Urinary bladder (tissue), 4 donors: ENCODE results near the gene PLPP1. TPM values are rescaled to one million over a fixed set of nuclear protein-coding genes. Genes with fewer than 3 reads are reported as not detected.

Source experiments
- DNase-seq: peaks from one replicate; pipeline ENCODE4 v3.0.0-alpha.2; 2015; ENCODE audit errors: extremely low spot score
- H3K27ac ChIP-seq: one replicate; pipeline ENCODE4 v1.5.1; 2013; ENCODE audit warnings: low read depth, mild to moderate bottlenecking, moderate library complexity
- H3K36me3 ChIP-seq: one replicate; pipeline ENCODE4 v1.6.1; 2013; ENCODE audit warnings: mild to moderate bottlenecking, moderate library complexity; ENCODE audit not compliant: insufficient read depth
- H3K4me1 ChIP-seq: one replicate; pipeline ENCODE4 v1.6.1; 2013; ENCODE audit warnings: mild to moderate bottlenecking, moderate library complexity; ENCODE audit not compliant: insufficient read depth
- H3K4me3 ChIP-seq: one replicate; pipeline ENCODE4 v1.5.1; 2013; ENCODE audit warnings: low read depth, low read length
- WGBS: extraction: QIAGEN DNeasy Blood & Tissue Kit; methylation state at CpG from one replicate; pipeline ENCODE4 v1.1.7; 2013; 5-methylcytosine and 5-hydroxymethylcytosine counted together
- polyA plus RNA-seq: library from polyadenylated mRNA; stranded (reverse); fragments of 200-250 nt; gene quantifications from one replicate; pipeline ENCODE4 v1.2.3, GENCODE V29; 2013
- total RNA-seq: library from RNA; depleted of rRNA; stranded (reverse); fragments of >200 nt; gene quantifications from one replicate; pipeline ENCODE4 v1.2.3, GENCODE V29; 2014
- donor health status: healthy with polysubstance abuse.
- donor health status: healthy.

PLPP1 gene
- total and polyA plus RNA-seq, 2 donors = 146 to 275 TPM

GRCh38 chr5:55471468-55471867, 63.3 kb downstream of the PLPP1 start:
- WGBS = 72% methylated on average over 1 of the region's 1 CpG
- H3K36me3 ChIP-seq = no peaks in the 10 kb centered on the region
- no peak for DNase-seq
- no peaks in the 10 kb centered on the region for H3K4me1 ChIP-seq
- H3K4me3 ChIP-seq = no peak overlapping the region
- H3K27ac ChIP-seq = no peak overlapping the region

DNA sequence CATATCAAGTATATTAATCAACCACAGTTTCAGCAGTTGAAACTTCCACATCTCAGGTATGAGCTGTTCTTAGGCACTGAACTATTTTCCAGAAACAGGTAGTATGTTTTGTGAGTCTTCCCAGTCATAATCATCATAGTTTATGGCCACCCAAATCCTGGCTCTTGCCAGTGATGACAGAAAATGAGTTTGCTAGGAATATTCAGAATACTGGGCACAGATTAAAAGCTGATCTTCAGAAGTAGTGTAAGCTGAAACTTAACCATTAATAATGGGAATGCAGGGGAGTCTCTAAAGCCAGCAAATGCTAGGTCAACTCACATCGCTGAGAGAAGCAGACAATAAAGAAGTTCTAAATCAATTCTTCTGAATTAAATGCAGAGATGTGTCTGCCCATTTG, 64.5 kb downstream of the PLPP1 start:
- DNase-seq = no peak
- Histone ChIP-seq H3K4me3 (no peak overlapping the region), H3K36me3 (no peaks in the 10 kb centered on the region), H3K27ac (no peak overlapping the region), H3K4me1 (no peaks in the 10 kb centered on the region)
- WGBS = 97% methylated on average over 1 of the region's 1 CpG

- no peak overlapping the region for H3K4me3 ChIP-seq
- DNase-seq = no peak
- no peaks in the 10 kb centered on the region for H3K36me3 ChIP-seq
- no peak overlapping the region for H3K27ac ChIP-seq
- no peaks in the 10 kb centered on the region for H3K4me1 ChIP-seq
Observed at GRCh38 chr5:55469839-55470238, 64.9 kb downstream of the PLPP1 start.

DNA sequence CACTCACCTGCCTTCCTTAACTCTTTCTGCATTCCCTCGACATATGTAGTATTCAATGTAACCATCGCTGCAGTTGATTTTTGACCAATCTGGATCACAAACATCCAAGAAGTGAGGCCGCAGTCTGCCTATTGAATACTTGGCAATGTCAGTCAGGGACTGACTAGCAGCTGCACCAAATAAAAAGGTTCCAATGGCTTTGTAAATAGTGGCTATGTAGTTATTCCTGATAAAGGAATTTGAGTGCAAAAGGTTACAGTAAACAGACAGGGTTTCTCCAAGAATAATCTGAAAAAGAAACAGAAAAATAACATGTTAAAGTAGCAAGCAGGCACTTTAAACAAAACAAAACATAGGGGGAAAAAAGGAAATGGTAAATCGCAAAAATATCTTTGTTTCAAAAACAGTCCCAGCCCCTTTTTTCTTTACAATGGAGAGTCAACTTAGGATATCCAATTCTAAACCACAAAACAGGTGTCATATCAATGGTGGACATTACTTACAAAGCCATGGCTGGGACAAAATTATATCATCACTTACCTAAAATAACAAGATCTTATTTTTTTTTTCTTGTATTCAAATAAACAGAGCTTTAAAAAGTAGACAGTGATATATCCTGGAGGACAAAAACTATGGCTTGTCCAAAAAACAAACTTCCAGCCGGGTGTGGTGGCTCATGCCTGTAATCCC, 66.8 kb downstream of the PLPP1 start:
- DNase-seq = no peak
- Histone ChIP-seq H3K4me3 (no peak overlapping the region), H3K27ac (no peak overlapping the region), H3K36me3 (peaks cover 1% of the 10 kb centered on the region), H3K4me1 (no peaks in the 10 kb centered on the region)
- WGBS = 51% methylated on average over 5 of the region's 5 CpGs

GRCh38 chr5:55463613-55464012, 71.2 kb downstream of the PLPP1 start:
- peaks cover 4% of the 10 kb centered on the region for H3K36me3 ChIP-seq
- no peaks in the 10 kb centered on the region for H3K4me1 ChIP-seq
- 96% methylated on average over 3 of the region's 3 CpGs for WGBS
- H3K4me3 ChIP-seq = no peak overlapping the region
- H3K27ac ChIP-seq = no peak overlapping the region
- DNase-seq = no peak

DNA sequence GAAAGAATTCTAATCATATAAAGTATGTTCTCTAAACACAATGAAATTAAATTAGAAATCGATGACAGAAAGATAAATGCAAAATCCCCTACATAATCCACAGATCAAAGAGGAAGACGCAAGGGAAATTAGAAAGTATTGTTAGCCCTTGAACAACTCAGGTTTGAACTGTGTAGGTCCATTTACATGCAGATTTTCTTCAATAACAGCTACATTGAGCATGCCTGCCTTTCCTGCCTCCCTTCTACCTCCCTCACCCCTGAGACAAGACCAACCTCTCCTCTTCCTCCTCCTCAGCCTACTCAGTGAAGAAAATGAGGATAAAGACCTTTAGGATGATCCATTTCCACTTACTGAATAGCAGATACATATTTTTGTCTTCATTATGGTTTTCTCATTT, 75.2 kb downstream of the PLPP1 start:
- H3K4me3 ChIP-seq = no peak overlapping the region
- H3K36me3 ChIP-seq = peaks cover 4% of the 10 kb centered on the region
- H3K27ac ChIP-seq = no peak overlapping the region
- no peaks in the 10 kb centered on the region for H3K4me1 ChIP-seq
- WGBS = 62% methylated on average over 2 of the region's 2 CpGs
- no peak for DNase-seq

DNA sequence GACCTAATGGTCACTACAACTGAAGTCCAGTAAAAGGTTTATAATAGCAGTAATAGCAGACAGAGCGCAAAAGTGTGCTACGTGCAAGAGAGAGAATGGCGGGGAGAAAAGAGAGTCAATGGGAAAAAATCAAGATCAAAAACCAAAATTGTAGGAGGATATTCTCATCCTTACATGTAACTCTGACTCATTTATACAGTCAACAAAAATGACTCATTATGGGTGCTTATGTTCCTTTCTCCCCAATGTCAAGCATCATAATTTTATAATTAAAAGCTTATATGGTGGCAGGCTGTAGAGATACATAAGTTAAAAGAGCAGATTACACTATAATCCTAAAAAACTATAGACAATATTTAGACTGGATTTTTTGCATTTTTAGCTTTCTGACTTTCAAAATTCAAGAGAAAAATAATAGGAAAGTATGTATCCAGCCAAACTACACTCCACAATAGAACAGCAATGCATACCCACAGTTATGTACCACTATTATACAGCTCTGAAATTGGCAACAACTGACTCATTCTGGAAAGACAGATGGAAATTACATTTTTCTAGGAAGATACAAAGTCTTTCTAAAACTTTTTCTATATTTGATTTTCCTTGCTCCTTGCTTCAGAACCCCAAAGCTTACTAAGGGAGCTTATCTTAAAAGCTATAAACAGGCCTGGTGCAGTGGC, 78.4 kb downstream of the PLPP1 start:
- DNase-seq = no peak
- H3K27ac ChIP-seq = no peak overlapping the region
- H3K4me1 ChIP-seq = no peaks in the 10 kb centered on the region
- 93% methylated on average over 3 of the region's 3 CpGs for WGBS
- peaks cover 2% of the 10 kb centered on the region for H3K36me3 ChIP-seq
- H3K4me3 ChIP-seq = no peak overlapping the region

DNA sequence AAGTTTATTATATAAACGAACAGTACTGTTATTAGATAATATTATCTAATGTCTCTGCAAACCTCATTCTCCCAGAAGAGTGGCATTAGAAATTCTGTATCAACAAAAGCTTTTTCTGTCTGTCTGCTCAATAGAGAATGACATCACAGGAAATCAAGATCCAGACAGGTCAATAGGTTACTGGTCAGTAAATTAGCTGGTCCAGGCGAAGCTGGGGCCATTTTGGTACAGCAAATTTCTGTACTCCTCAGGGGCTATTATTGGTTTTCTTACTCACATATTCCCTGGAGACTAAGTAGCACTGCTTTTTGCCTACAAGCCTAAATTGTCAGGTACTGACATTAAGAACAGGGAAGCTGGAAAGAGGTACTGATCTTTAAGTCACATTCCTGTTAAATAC, 80.5 kb downstream of the PLPP1 start:
- H3K4me1 ChIP-seq = no peaks in the 10 kb centered on the region
- no peak overlapping the region for H3K27ac ChIP-seq
- 63% methylated on average over 2 of the region's 2 CpGs for WGBS
- H3K36me3 ChIP-seq = peaks cover 2% of the 10 kb centered on the region
- H3K4me3 ChIP-seq = no peak overlapping the region
- no peak for DNase-seq

DNA sequence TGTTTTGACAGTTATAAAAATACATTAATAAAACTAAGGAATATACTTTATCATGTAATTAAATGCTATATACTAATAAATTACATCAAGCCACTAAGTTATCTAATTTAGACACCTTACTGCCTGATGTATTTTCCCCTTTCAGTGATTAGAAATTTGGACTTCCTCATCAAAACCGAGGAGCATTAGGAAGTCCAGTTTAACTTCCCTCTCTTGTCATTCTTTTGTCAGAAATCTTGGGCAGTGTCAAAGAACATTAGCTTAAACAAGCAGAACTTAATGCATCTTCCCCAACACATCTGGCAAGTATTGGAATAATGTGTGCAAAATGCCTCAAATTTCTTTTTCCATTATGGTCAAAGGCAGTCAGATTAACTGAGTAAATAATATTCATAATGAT, 81.6 kb downstream of the PLPP1 start:
- Histone ChIP-seq H3K36me3 (peaks cover 2% of the 10 kb centered on the region), H3K4me1 (no peaks in the 10 kb centered on the region), H3K4me3 (no peak overlapping the region), H3K27ac (no peak overlapping the region)
- no peak for DNase-seq
- WGBS = 60% methylated on average over 1 of the region's 1 CpG

DNA sequence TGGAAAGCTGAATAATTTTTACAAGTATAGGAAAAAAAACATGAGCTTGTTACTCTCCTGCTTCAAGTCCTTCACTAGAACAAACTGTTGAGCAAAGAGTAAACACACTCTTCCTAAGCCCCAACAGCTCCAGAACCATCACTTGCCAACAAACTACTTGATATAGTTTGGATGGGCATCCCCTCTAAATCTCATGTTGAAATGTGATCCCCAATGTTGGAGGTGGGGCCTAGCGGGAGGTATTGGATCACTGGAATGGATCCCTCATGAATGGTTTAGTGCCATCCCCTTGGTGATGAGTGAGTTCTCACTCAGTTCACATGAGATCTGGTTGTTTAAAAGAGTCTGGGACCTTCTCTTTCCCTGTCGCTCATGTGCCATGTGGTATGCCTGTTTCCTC, 82.8 kb downstream of the PLPP1 start:
- Histone ChIP-seq H3K27ac (no peak overlapping the region), H3K4me3 (no peak overlapping the region), H3K4me1 (no peaks in the 10 kb centered on the region), H3K36me3 (peaks cover 2% of the 10 kb centered on the region)
- WGBS = 96% methylated on average over 2 of the region's 2 CpGs
- no peak for DNase-seq

- no peak overlapping the region for H3K4me3 ChIP-seq
- no peak overlapping the region for H3K27ac ChIP-seq
- H3K36me3 ChIP-seq = peaks cover 2% of the 10 kb centered on the region
- no peaks in the 10 kb centered on the region for H3K4me1 ChIP-seq
- no peak for DNase-seq
- WGBS = 72% methylated on average over 4 of the region's 4 CpGs
Observed at GRCh38 chr5:55450050-55450765, 84.6 kb downstream of the PLPP1 start.

DNA sequence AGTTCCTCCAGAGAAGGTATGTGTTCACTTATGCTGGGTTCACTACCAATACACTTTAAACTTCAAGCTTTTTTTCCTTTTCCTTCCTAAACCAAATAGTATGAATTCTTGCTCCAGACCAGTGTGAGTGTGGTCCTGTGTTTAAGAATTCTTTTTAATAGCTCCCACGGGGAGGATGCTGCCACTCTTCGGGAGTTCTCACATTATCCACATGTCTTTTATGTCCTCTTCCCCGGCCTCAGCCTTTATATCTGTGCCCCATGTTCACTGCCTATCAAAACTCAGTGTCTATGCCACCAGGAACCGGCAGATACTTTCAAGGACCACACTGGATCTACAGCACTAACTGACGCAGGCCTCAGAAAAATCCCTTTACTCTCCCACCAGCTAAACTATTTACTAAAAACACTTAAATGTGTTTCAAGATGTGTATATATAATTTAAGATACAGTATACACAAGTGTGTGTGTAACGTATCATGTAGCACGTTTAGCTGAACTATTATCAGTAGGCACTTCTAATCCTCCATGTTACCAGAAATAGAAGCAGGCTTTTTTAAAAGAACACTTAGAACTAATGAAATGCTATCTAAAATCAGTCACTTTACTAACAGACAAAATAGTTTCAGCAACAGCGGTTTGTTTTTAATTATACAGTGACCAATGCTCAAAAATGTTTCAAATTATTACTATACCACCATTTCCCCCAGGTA, 88.0 kb downstream of the PLPP1 start:
- Histone ChIP-seq H3K4me1 (no peaks in the 10 kb centered on the region), H3K36me3 (peaks cover 2% of the 10 kb centered on the region), H3K4me3 (no peak overlapping the region), H3K27ac (no peak overlapping the region)
- WGBS = 35% methylated on average over 8 of the region's 8 CpGs
- no peak for DNase-seq

DNA sequence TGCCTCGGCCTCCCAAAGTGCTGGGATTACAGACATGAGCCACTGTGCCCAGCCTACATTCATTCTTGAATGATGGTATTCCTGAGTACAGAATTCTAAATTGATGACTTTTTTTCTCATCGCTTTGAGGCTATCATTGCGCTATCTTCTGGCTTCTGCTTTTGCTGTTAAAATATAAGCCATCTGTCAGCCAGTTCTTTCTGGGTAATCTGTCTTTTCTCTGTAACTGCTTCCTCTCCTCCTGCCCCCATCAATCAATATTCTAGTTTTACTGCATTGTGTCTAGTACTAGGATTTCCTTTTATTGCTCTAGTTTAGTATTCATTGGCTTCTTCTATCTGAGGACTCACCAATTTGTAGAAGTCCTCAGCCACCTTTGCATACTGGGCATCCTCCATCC, 89.0 kb downstream of the PLPP1 start:
- Histone ChIP-seq H3K36me3 (peaks cover 2% of the 10 kb centered on the region), H3K27ac (no peak overlapping the region), H3K4me1 (no peaks in the 10 kb centered on the region), H3K4me3 (no peak overlapping the region)
- 81% methylated on average over 3 of the region's 3 CpGs for WGBS
- no peak for DNase-seq
